Colonic mucosa (tissue), 4 donors: Measurements from ENCODE around the gene RASGRF2. TPM values are rescaled to one million over a fixed set of nuclear protein-coding genes. Genes with fewer than 3 reads are reported as not detected.

ENCODE experiments used
- DNase-seq: peaks from one replicate; pipeline ENCODE4 v3.0.0-alpha.2; 2020
- H3K27ac ChIP-seq: fragments of 200-600 bp; one replicate; pipeline ENCODE4 v1.8.0; 2021
- H3K27me3 ChIP-seq: fragments of 200-600 bp; one replicate; pipeline ENCODE4 v1.8.0; 2021
- H3K36me3 ChIP-seq: fragments of 200-600 bp; one replicate; pipeline ENCODE4 v1.8.0; 2021
- H3K4me1 ChIP-seq: fragments of 200-600 bp; one replicate; pipeline ENCODE4 v1.8.0; 2021; ENCODE audit warnings: mild to moderate bottlenecking
- H3K4me3 ChIP-seq: fragments of 200-600 bp; one replicate; pipeline ENCODE4 v1.8.0; 2021
- H3K9ac ChIP-seq, 2 donors: one replicate each; pipeline ENCODE4 v1.7.0; 2013; ENCODE audit warnings: control low read depth in 2 of 2, low read depth in 2 of 2, low read length in 2 of 2
- H3K9me3 ChIP-seq: fragments of 200-600 bp; one replicate; pipeline ENCODE4 v1.8.0; 2021
- CTCF ChIP-seq: fragments of 200-600 bp; IDR thresholded peaks from one replicate; pipeline ENCODE4 v1.8.0; 2022; ENCODE audit warnings: antibody characterized with exemption, mild to moderate bottlenecking
- intact Hi-C: fragments of 100-400 bp; cut with DNase I; formaldehyde crosslinking; loops from one replicate; pipeline ENCODE4 v1.14.1; 2022
- total RNA-seq, 2 donors: library from RNA; stranded (reverse); fragmentation: NEBNext Ultra II Directional in 1 of 2; extraction: Animal tissue kit (Norgen Biotek cat#: 25700) in 1 of 2; gene quantifications; one replicate each; pipeline ENCODE4 v1.2.1, GENCODE V29; 2021
- donor health status: healthy.
- donor health status: DM: no; HTN: no; CAD: no.
- donor health status: DM: no; HTN: no; CAD: no.

The RASGRF2 gene
- total RNA-seq, result 1 to 10 TPM; 2.8 to 3.5 TPM

GRCh38 chr5:80959768-80960442, at the start of gene RASGRF2:
RASGRF2 (plus strand) TSS chr5:80960363; CDS start chr5:80960739, 376 bp downstream.
- no peaks in the 10 kb centered on the region for H3K36me3 ChIP-seq
- intact Hi-C loops, result loop anchor here (10.0 kb wide), 1 partner anchor 205 kb away; no protein-coding TSS in a partner anchor
- H3K9me3 ChIP-seq, result no peaks in the 10 kb centered on the region
- DNase-seq, result peak; percentile 66
- peak within 1 kb of the TSS; percentile 8 to 21 for H3K9ac ChIP-seq
- H3K27me3 ChIP-seq, result peaks cover 16% of the 10 kb centered on the region
- peak within 1 kb of the TSS; percentile 29 for H3K27ac ChIP-seq
- no peaks in the 10 kb centered on the region for H3K4me1 ChIP-seq
- H3K4me3 ChIP-seq, result peak within 1 kb of the TSS; percentile 49
- no peak for TF ChIP-seq CTCF

- Histone ChIP-seq H3K27ac (no peak overlapping the region), H3K4me1 (no peaks in the 10 kb centered on the region), H3K27me3 (no peaks in the 10 kb centered on the region), H3K9me3 (no peaks in the 10 kb centered on the region), H3K9ac (no peak overlapping the region), H3K4me3 (no peak overlapping the region), H3K36me3 (no peaks in the 10 kb centered on the region)
- TF ChIP-seq CTCF, result no peak
- intact Hi-C loops, result no loop called here
- no peak for DNase-seq
These were observed 47.7 kb upstream of the RASGRF2 start for GRCh38 chr5:80912479-80912878.

GRCh38 chr5:80915716-80916115, 44.4 kb upstream of the RASGRF2 start:
- Histone ChIP-seq H3K4me1 (no peaks in the 10 kb centered on the region), H3K4me3 (no peak overlapping the region), H3K9me3 (no peaks in the 10 kb centered on the region), H3K36me3 (no peaks in the 10 kb centered on the region), H3K9ac (no peak overlapping the region), H3K27me3 (no peaks in the 10 kb centered on the region), H3K27ac (no peak overlapping the region)
- no peak for TF ChIP-seq CTCF
- no peak for DNase-seq
- intact Hi-C loops, result no loop called here

GRCh38 chr5:80916676-80917075, 43.5 kb upstream of the RASGRF2 start:
- no peaks in the 10 kb centered on the region for H3K36me3 ChIP-seq
- intact Hi-C loops, result no loop called here
- H3K9ac ChIP-seq, result no peak overlapping the region
- H3K27ac ChIP-seq, result no peak overlapping the region
- H3K4me3 ChIP-seq, result no peak overlapping the region
- no peak for DNase-seq
- TF ChIP-seq CTCF, result no peak
- no peaks in the 10 kb centered on the region for H3K9me3 ChIP-seq
- H3K27me3 ChIP-seq, result no peaks in the 10 kb centered on the region
- no peaks in the 10 kb centered on the region for H3K4me1 ChIP-seq

GRCh38 chr5:80917631-80918030, 42.5 kb upstream of the RASGRF2 start:
- no peaks in the 10 kb centered on the region for H3K4me1 ChIP-seq
- no peak overlapping the region for H3K9ac ChIP-seq
- no peak overlapping the region for H3K27ac ChIP-seq
- H3K9me3 ChIP-seq, result no peaks in the 10 kb centered on the region
- no peaks in the 10 kb centered on the region for H3K27me3 ChIP-seq
- no peak for DNase-seq
- TF ChIP-seq CTCF, result no peak
- no peak overlapping the region for H3K4me3 ChIP-seq
- H3K36me3 ChIP-seq, result no peaks in the 10 kb centered on the region
- intact Hi-C loops, result no loop called here
